ENCODE measurements around the gene CGB8.
"Not testable (repeated sequence)": the region's sequence is repeated elsewhere in the genome, so short reads cannot be mapped to it uniquely, and the experiment has no call there.

Gene CGB8

GRCh38 chr19:49030323-49030722 is 18.6 kb downstream of the CGB8 start:
- not testable (repeated sequence) for H3K27ac ChIP-seq (ENCODE audit: low read length); H3K36me3 ChIP-seq (ENCODE audit: control insufficient read depth, insufficient read depth, low read length); DNase-seq (ENCODE audit: low read depth, low spot score)

DNA sequence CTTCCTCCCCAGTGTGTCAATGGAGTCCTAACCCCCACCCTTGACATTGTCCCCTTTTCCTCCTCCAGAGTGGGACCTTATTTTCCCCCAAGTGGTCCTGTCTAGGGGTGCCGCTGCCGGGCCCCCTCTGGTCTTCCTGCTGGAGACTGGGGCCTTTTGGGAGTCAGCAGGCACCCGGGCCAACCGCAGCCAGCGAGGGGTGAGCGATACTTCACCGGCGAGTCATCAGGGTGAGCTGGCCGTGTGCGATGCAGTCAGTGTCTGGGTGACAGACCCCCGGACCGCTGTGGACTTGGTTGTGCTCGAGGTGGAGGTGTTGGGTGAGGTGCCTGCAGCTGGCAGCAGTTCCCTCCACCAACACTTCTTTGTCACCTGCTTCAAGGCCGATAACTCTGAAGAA is 19.2 kb downstream of the CGB8 start:
- not testable (repeated sequence) for H3K4me3 ChIP-seq (ENCODE audit: low read length); DNase-seq (ENCODE audit: low read depth, low spot score); H3K27ac ChIP-seq (ENCODE audit: low read length); H3K36me3 ChIP-seq (ENCODE audit: control insufficient read depth, insufficient read depth, low read length); H3K4me1 ChIP-seq (ENCODE audit: control insufficient read depth, insufficient read depth, low read length); H3K9me3 ChIP-seq (ENCODE audit: control insufficient read depth, insufficient read depth, low read length); H3K27me3 ChIP-seq (ENCODE audit: control insufficient read depth, insufficient read depth, low read length)
- WGBS (ENCODE audit: insufficient coverage, insufficient read length), result no CpG with 5 or more reads among the region's 14 CpGs

More at GRCh38 chr19:49030323-49030722, 18.6 kb downstream of the CGB8 start:
- no CpG with 5 or more reads among the region's 8 CpGs for WGBS (ENCODE audit: insufficient coverage, insufficient read length)
- not testable (repeated sequence) for H3K27me3 ChIP-seq (ENCODE audit: control insufficient read depth, insufficient read depth, low read length); H3K4me3 ChIP-seq (ENCODE audit: low read length); H3K4me1 ChIP-seq (ENCODE audit: control insufficient read depth, insufficient read depth, low read length); H3K9me3 ChIP-seq (ENCODE audit: control insufficient read depth, insufficient read depth, low read length)

DNA sequence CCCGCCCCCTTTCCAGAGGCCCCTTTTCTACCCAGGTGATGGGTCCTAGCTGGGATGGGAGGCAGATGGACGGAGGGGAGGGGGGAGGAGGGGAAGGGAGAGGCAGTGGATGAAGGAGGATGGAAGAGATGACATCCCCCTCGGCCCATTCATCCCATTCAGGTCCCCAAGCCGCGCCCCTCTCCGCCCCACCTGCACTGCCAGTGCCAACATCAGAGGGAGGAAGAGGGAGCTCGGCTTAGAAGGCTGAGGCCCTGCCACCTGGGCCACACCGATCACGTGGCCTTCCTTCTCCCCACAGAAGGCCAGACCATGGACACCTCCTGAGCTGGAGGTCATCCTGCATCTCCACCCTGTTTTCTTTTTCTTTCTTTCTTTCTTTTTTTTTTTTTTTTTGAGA is 20.2 kb downstream of the CGB8 start:
- no CpG with 5 or more reads among the region's 9 CpGs for WGBS (ENCODE audit: insufficient coverage, insufficient read length)
- not testable (repeated sequence) for H3K4me3 ChIP-seq (ENCODE audit: low read length); H3K4me1 ChIP-seq (ENCODE audit: control insufficient read depth, insufficient read depth, low read length); H3K27me3 ChIP-seq (ENCODE audit: control insufficient read depth, insufficient read depth, low read length); H3K9me3 ChIP-seq (ENCODE audit: control insufficient read depth, insufficient read depth, low read length); H3K27ac ChIP-seq (ENCODE audit: low read length); H3K36me3 ChIP-seq (ENCODE audit: control insufficient read depth, insufficient read depth, low read length); DNase-seq (ENCODE audit: low read depth, low spot score)

DNA sequence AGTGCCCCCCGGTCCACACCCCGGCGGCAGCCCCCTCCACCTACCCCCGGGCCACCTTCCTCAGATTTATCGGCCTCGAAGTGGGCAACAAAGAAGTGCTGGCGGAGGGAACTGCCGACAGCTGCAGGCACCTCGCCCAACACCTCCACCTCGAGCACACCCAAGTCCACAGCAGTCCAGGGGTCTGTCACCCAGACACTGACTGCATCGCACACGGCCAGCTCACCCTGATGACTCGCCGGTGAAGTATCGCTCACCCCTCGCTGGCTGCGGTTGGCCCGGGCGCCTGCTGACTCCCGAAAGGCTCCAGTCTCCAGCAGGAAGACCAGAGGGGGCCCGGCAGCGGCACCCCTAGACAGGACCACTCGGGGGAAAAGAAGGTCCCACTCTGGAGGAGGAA is 23.3 kb downstream of the CGB8 start:
- DNase-seq (ENCODE audit: low read depth, low spot score); H3K27ac ChIP-seq (ENCODE audit: low read length); H3K4me1 ChIP-seq (ENCODE audit: control insufficient read depth, insufficient read depth, low read length); H3K36me3 ChIP-seq (ENCODE audit: control insufficient read depth, insufficient read depth, low read length); H3K9me3 ChIP-seq (ENCODE audit: control insufficient read depth, insufficient read depth, low read length); H3K4me3 ChIP-seq (ENCODE audit: low read length); H3K27me3 ChIP-seq (ENCODE audit: control insufficient read depth, insufficient read depth, low read length): not testable (repeated sequence)
- WGBS (ENCODE audit: insufficient coverage, insufficient read length), result no CpG with 5 or more reads among the region's 23 CpGs

- not testable (repeated sequence) for H3K27ac ChIP-seq (ENCODE audit: low read length); H3K4me1 ChIP-seq (ENCODE audit: control insufficient read depth, insufficient read depth, low read length); DNase-seq (ENCODE audit: low read depth, low spot score); H3K4me3 ChIP-seq (ENCODE audit: low read length); H3K9me3 ChIP-seq (ENCODE audit: control insufficient read depth, insufficient read depth, low read length); H3K36me3 ChIP-seq (ENCODE audit: control insufficient read depth, insufficient read depth, low read length); H3K27me3 ChIP-seq (ENCODE audit: control insufficient read depth, insufficient read depth, low read length)
- no CpG with 5 or more reads among the region's 6 CpGs for whole genome bisulfite sequencing (ENCODE audit: insufficient coverage, insufficient read length)
Observed at GRCh38 chr19:49025088-49025487, 23.8 kb downstream of the CGB8 start.

DNA sequence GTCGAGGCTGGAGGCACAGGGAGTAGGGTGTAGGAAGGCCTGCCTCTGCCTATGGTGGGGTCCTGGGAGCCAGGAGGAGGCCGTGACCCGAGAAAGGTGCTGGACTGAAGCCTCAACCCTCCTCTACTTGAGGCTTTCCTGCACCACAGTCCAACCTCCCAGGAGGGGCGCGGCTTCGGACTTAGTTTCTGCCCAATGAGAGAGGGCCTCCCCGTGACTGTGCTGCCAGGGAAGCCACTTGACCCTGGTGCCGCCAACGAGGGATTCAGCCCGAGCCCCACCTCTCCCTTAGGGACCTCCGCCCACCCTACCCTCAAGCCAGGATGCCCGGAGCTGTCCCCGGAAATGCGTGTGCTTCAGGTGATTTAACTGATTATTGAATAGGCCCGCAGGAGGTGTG is 24.7 kb downstream of the CGB8 start, which contains the start of gene CGB3:
Gene CGB3, minus strand, starts transcription at position 101 of the 400 bp plus-strand sequence. CDS start 362 bp downstream, outside the sequence.
- not testable (repeated sequence) for H3K36me3 ChIP-seq (ENCODE audit: control insufficient read depth, insufficient read depth, low read length); H3K4me3 ChIP-seq (ENCODE audit: low read length)

GRCh38 chr19:49022116-49022515 is 26.8 kb downstream of the CGB8 start:
- no peaks in the 10 kb centered on the region; the same call in 1 of the 2 replicates for H3K27me3 ChIP-seq (ENCODE audit: control insufficient read depth, insufficient read depth, low read length)
- H3K36me3 ChIP-seq (ENCODE audit: control insufficient read depth, insufficient read depth, low read length), result no peaks in the 10 kb centered on the region
- DNase-seq (ENCODE audit: low read depth, low spot score), result no peak
- H3K9me3 ChIP-seq (ENCODE audit: control insufficient read depth, insufficient read depth, low read length), result no peaks in the 10 kb centered on the region
- H3K27ac ChIP-seq (ENCODE audit: low read length), result no peak overlapping the region
- no CpG with 5 or more reads among the region's 9 CpGs for WGBS (ENCODE audit: insufficient coverage, insufficient read length)
- peaks cover 8% of the 10 kb centered on the region for H3K4me1 ChIP-seq (ENCODE audit: control insufficient read depth, insufficient read depth, low read length)
- H3K4me3 ChIP-seq (ENCODE audit: low read length), result no peak overlapping the region

More for the DNA sequence above, 24.7 kb downstream of the CGB8 start, which contains the start of gene CGB3:
- not testable (repeated sequence) for H3K27me3 ChIP-seq (ENCODE audit: control insufficient read depth, insufficient read depth, low read length); H3K9me3 ChIP-seq (ENCODE audit: control insufficient read depth, insufficient read depth, low read length); H3K27ac ChIP-seq (ENCODE audit: low read length); DNase-seq (ENCODE audit: low read depth, low spot score); H3K4me1 ChIP-seq (ENCODE audit: control insufficient read depth, insufficient read depth, low read length)
- no CpG with 5 or more reads among the region's 15 CpGs for WGBS (ENCODE audit: insufficient coverage, insufficient read length)

- Histone ChIP-seq H3K4me1 (ENCODE audit: control insufficient read depth, insufficient read depth, low read length) (peaks cover 8% of the 10 kb centered on the region), H3K9me3 (ENCODE audit: control insufficient read depth, insufficient read depth, low read length) (no peaks in the 10 kb centered on the region), H3K4me3 (ENCODE audit: low read length) (no peak overlapping the region), H3K27ac (ENCODE audit: low read length) (no peak overlapping the region), H3K27me3 (ENCODE audit: control insufficient read depth, insufficient read depth, low read length) (no peaks in the 10 kb centered on the region; the same call in 1 of the 2 replicates), H3K36me3 (ENCODE audit: control insufficient read depth, insufficient read depth, low read length) (peaks cover under 1% of the 10 kb centered on the region; the same call in 1 of the 2 replicates)
- WGBS (ENCODE audit: insufficient coverage, insufficient read length), result no CpG with 5 or more reads among the region's 16 CpGs
- DNase-seq (ENCODE audit: low read depth, low spot score), result no peak
Observed at GRCh38 chr19:49020931-49021895, 27.7 kb downstream of the CGB8 start.

GRCh38 chr19:49020342-49020741 is 28.6 kb downstream of the CGB8 start:
- no peaks in the 10 kb centered on the region for H3K9me3 ChIP-seq (ENCODE audit: control insufficient read depth, insufficient read depth, low read length)
- H3K27ac ChIP-seq (ENCODE audit: low read length), result no peak overlapping the region
- no peak overlapping the region for H3K4me3 ChIP-seq (ENCODE audit: low read length)
- no peaks in the 10 kb centered on the region; the same call in 1 of the 2 replicates for H3K27me3 ChIP-seq (ENCODE audit: control insufficient read depth, insufficient read depth, low read length)
- DNase-seq (ENCODE audit: low read depth, low spot score), result no peak
- H3K4me1 ChIP-seq (ENCODE audit: control insufficient read depth, insufficient read depth, low read length), result peaks cover 8% of the 10 kb centered on the region
- peaks cover 6% of the 10 kb centered on the region for H3K36me3 ChIP-seq (ENCODE audit: control insufficient read depth, insufficient read depth, low read length)
- no CpG with 5 or more reads among the region's 11 CpGs for WGBS (ENCODE audit: insufficient coverage, insufficient read length)

- Histone ChIP-seq H3K4me1 (ENCODE audit: control insufficient read depth, insufficient read depth, low read length) (peaks cover 8% of the 10 kb centered on the region), H3K4me3 (ENCODE audit: low read length) (peak overlapping the region; percentile 7; the same call in 1 of the 2 replicates), H3K27ac (ENCODE audit: low read length) (no peak overlapping the region), H3K36me3 (ENCODE audit: control insufficient read depth, insufficient read depth, low read length) (peaks cover 15% of the 10 kb centered on the region), H3K27me3 (ENCODE audit: control insufficient read depth, insufficient read depth, low read length) (no peaks in the 10 kb centered on the region; the same call in 1 of the 2 replicates), H3K9me3 (ENCODE audit: control insufficient read depth, insufficient read depth, low read length) (no peaks in the 10 kb centered on the region)
- no peak for DNase-seq (ENCODE audit: low read depth, low spot score)
- WGBS (ENCODE audit: insufficient coverage, insufficient read length), result no CpG with 5 or more reads among the region's 41 CpGs
Observed at GRCh38 chr19:49019242-49019932, 29.5 kb downstream of the CGB8 start.

All from iPS DF 6.9 (cell line).